Measurements from ENCODE around the gene GNG12.

Gene GNG12

DNA sequence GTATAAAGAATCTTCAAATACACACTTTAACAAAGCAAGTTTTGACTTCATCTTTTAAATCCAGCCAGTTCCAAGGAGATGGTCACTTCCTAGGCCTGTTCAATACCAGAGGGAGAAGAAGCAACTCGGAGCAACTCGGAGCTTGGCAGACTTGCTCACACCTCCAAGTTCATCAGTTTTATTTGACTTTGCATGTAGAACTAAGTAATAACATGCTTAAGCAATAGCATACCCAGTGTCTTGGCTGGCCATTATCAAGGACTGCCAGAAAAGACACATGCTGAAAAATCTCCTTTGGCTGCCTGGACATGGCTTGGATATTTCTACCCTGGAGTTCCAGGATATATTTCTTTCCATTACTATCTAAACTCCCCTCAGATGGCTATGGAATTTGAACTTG lies 52.6 kb downstream of the GNG12 start:
- no peak for DNase-seq

DNA sequence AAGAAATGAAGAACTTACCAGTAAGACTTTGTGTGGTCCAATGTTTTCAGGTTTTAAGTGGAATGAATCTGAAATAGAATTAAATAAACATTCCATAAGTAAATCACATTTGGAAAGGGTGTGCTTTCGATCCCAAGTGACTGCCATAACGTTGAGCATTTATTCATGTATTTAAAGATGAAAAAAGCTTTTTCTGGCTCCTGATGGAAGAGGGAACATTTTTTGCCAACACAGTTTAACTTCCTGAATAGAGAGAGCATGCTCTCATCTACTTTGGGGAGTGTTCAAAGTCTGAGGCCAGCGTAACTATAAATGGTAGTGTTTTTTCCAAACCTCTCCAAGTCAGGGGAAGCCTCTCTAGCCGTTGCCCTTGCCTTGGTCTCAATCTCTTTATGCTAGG lies 55.8 kb downstream of the GNG12 start:
- no peak for DNase-seq

DNA sequence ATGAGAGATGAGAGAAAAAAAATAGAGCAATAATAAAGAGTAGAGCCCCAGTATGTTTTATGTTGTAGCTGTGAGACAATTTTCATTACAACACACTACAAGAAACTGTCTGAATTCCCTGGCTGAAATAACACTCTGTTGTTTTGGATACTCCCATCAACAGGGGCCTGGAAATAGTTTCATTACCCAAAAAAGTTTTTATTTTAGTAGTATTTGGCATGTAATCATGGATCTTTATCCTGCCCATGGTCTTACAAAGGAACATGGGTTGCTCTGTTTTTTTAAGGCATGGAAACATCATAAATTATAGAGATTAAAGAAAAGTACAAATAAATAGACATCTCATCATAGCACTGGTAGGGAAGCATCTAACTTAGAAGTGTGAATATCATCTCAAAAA lies 56.3 kb downstream of the GNG12 start:
- DNase-seq = no peak

DNA sequence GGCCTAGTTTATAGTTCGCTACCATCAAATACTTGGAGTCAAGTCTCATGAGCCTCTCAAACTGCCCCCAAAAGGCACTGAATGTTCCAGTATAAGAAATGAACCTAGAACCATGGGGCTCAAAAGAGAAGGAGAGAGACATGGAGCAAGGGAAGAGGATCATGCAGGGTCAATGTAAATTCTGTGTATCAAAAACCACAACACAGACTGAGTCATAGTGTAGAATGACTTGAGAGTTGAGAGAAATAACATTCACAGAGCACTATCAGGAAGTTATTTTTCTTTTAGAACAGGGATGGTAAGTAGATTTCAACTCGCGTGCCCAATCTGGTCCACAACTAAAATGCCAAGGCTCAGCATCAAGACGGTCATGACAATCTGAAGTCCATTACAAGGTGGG lies 59.8 kb downstream of the GNG12 start:
- no peak for DNase-seq

DNA sequence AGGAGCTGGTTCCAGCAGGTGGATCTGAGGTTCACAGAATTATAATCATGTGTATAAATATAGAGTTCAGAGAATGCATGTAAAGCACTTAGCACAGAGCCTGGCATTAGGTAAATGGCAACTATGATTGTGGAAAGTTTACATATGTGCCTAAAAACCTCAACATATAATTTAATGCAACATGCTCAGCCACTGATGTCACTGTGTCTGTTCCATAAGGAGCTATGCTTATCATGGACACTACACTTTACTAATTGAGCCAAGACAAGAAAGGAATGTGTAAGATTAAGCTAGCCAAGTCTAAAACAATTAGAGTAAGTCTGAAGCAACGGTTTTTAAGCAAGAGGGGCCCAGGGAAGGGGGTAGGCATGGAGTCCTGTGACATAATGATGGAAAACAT lies 61.5 kb downstream of the GNG12 start:
- no peak for DNase-seq

DNA sequence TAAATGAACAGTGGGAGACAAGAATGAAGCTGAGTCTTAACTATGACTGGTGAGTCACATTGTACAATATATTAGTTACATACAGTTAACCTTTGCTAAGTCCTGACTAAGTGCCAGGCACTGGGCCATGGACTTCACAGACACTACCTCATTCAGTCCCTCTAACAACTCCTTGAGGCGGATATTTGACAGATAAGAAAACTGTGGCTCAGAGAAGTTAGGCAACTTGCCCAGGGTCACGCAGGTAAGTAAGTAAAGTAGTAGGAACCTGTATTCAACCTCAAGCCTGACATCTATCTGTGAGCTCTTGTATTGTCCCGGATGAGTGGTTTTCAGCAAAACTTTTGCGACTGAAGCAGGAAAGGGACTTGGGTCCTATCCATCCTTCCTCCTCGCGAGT lies 62.1 kb downstream of the GNG12 start:
- DNase-seq = no peak

DNA sequence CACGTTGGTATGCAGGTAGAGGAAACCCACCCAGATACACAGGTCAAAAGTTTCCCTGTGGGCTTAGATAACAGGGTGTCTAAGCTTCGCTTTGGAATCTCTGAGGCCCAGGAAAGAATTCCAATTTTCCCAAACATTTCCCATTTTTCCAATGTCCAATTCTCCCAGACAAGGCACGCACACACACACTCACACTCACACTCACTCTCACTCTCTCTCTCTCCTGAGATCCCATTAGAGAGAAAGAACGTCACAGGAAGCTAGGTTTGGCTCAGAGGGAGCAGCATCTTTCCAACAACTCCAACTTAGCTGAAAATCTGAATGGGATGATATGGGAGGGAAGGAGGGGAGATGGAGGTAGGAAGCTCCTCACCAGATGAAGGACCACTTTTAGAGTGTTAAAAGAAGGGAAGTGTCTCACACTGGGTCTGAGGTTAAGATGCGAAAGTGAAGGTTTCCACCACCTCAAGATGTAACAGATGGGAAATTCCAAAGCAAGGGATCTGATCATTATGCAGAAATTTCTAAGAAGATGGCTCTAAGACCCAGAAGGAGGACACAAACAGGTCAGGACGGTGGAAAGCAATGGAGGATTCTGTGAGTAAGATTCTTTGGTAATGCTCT lies 63.5 kb downstream of the GNG12 start:
- DNase-seq = no peak

DNA sequence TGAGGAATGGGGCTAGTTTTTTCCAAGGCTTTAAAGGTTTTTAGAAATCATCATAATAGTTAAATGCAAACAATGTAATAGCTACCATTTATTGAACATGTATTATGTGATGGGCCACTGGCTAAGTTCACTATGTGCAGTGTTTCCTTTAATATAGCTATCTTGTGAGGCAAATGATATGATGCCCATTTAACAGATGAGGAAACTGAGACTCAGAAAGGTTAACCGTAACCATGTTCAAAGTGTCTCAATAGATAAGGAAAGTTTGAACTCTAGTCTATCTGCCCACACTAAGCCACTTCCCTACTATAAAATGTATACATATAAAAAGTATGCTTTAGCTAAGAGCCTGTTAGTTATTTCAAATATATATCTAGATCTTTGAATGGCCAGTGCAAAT lies 64.8 kb downstream of the GNG12 start:
- DNase-seq = no peak

DNA sequence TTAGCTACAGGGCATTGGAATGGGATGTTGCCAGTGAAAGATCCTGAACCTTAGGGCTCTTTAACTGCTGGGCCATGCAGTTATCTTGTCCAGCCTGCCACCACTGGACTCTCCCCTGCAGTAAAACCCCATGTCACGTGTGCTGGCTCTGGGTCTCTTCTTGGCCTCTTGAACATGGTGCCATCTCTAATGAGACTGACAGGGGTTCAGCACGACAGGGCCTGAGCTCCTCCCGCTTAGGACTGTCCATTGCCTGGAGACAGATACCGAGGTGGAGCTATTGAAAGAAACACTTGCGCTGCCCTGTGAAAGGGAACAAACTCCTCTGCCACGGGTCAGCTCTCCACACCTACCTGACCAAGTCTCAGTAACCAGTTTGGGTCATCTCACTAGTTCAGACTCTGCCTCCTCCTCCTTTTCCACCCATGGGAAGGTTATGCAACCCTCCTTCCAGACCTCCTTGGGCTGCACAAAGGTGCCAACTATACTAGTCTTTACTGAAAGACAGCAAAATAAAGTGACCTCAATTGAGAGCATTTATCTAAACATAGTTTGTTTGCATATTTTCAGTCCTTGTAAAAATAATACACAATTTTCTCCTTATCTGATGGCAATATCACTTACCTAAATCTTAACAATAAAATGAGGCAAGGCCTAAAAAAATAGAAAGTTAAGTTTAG lies 66.0 kb downstream of the GNG12 start:
- no peak for DNase-seq

DNA sequence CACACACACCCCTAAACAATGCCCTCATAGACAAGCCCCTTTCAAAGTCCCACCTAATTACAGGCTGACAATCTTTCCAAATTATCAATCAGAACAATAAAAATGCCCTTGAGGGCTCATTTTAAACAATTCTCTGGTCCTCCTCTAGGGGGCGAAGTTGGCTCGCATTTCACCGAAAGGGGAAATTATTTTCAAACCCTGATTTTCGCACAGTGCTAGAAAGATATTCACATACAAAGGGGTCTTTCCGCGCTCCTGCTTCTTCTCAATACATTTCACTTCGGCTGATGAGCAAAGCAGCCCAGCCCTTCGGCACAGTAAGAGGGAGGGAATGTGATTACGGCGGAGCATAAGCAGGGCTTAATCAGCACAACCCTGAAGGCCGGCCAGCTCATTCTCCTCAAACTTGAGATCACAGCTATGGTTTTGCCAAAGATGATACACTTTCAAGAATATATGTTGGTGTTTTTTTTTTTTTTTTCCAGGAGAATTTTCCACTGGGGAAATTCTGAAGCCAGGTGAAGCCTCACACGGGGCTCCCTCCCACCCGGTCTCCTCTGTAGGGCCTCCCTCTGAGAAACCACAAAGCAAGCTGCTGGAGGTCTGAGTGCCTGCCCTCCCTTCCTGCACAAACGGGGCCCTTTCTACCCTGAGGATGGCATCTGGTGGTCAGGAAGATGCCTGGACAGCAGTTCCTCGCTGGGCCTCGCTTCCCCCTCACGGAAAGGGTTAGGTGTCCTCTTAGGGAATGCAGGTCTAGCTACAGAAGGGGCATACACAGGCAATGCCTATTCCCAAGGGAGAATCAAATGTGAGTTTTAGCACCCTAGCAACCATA lies 66.9 kb downstream of the GNG12 start:
- DNase-seq = peak; percentile 51

DNA sequence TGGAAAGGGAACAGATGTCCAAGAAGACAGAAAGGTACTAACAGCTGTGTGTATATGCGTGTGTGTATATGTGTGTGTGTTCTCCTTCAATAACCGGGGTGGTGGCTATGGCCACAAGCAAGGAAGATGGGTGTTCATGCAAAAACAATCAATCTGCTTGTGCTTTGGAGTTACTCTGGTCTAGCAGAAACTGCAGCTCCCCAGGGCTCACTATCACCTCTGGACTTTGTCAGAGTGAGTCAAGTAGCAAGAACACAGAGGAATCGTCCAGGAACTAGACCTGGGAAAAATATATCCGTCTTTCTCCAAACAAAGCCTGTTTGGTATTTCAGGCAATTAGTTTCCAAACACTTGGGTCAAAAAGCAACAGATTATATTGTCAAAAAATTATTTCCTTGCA lies 68.6 kb downstream of the GNG12 start:
- DNase-seq = no peak

DNA sequence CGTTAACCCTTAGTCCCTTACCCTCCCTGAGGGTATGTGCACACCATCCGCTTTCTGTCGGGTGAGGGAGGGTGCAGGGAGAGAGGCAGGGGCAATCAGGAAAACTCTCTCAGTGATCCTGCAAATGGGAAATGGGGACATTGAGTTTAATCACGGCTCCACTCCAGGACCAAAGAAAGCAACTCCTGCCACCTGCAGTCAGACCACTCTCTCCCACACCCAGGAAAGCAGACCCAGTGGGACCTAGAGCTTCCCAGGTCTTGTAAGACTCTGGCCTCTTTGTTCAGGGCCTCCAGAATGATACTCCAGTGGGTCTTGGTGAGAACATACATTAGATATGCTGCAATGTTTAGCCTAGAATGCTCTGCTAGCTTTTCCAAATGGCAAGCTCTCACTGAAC lies 71.5 kb downstream of the GNG12 start:
- DNase-seq = no peak

DNA sequence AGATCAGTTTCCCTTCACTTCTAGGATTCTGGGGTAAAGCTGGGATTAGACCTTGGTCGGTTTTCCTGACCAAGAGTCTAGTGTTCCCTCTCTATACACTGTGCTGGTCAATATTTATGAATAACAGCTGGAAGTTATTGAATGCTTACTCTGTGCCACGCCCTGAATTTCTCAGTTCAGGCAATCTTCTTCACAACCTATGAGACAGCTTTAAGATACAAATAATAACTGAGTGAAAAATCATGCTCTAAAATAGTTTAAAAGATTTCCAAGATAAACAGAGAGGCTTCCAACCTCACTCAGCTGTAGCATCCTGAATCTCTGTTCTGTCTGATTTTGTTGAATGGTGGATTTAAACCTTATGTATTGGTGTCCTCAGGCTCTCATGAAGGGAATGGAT lies 72.2 kb downstream of the GNG12 start:
- DNase-seq = no peak

DNA sequence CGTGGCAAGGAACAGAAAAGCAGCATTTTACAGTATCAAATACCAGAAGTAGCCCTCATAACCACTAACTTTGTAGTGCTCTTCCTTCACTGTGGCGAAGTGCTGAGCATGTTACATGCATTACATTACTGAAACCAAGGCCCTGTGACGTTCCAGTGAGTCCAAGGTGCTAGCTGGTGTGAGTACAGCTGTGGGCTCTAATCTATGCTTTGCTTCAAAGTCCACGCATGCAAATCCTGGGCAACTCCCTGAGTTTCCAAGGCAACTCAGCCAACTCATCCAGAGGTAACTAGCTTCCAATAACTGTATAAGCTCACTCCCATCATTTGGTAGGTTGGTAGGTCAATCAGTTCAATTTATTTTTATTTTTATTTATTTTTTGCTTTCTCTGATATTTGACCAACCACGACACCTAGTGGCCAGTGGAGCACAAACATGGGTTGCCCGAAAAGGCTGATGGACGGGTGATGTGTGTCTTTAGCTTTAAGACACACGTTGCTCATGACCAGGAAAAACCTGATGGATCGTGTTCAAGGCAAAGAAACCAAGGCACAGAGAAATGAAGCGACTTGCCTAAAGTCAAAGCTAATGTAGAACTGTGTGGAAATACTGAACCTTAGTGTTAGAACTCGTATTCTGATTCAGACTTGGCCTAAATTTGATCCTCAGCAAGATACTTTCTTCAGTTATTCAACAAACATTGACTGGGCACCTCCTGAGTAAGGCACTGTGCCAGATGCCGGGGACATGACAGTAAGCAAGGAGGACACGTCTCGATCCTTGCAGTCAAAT lies 73.0 kb downstream of the GNG12 start:
- DNase-seq = peak; percentile 49

DNA sequence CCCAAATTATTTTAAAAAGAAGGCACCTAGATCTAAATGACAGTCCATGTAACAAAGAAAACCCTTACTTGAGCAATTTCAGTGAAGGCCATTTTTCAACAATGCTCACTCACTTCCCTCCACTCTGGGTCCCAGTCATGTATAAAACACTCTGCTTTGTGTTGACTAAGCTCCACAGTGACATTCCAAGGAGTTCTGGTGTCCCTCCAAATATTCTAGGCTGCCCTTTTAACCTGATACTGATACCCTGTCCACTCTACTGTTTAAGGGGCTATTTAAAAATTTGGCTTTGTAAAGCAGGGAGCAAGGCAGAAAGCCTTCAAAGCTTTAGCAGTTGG lies 73.6 kb downstream of the GNG12 start:
- no peak for DNase-seq

DNA sequence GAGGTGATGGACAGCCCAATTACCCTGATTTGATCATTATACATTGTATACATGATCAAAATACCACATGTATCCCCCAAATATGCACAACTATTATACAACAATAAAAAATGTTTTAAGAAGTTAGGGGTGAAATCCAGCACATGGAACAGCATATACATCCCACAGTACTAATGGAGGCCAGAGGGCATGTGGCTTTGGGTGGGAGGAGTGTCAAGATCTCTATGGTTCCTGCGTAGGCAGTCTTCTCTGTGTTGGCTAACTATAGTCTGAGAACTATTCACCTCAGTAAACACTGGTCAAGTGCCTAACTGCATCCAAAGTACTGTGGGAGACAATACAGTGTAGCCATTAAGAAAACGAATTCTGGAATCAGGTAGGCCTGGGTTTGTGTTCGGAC lies 74.2 kb downstream of the GNG12 start:
- no peak for DNase-seq

DNA sequence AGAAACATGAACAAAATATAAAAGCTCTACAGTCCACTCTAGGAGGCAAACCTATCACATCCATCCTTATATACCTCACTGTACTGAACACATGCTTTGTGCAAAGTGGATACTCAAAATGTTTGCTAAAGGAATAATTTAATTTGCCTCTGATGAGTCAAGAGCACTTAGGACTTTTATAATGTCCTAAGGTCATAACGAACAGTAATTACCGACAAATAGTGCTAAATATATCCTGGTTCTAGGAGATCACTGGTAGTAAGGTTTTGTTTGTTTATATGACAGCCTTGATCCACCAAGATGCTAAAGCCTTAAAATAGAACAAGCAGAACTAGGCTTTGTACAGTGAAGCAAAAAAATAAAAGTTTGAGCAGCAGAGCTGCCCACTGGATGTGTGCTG lies 77.6 kb downstream of the GNG12 start:
- peak; percentile 87 for DNase-seq

DNA sequence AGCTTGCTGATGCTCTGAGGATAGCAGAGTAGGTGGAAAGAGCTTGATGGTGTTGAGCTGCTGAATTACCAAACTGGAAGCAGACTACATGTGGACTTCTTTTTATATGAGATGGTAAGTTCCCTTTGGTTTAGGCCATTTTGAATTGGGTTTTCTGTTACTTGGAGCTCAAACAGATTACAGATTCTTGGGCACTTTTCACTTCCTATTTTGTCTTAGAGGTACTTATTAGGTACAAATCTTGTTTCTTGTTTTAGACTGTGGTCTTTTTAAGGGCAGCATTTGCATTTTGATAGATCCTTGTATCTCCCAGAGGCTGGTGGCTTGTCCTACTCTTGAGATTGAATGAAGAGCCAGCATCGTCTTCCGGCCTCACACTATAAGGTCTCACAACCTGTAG lies 78.1 kb downstream of the GNG12 start:
- peak; percentile 62 for DNase-seq

DNA sequence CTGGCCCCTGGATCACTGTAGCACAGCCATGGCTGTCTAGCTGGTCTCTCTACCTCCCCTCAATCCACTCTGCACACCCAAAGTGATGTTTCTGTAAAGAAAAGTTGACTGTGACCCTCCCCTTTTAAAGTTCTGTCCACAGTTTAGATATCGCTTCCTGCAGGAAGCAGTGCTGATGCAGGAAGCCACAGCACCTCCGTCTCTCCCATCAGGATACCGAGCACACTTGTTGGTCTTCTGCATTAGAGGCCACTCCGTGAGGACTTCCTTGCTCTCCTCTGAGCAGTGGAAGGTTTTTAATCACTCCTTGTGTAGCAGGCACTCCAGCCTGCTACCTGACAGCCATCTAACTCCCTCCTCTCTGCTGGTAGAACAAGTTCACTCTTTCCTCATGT lies 78.7 kb downstream of the GNG12 start:
- DNase-seq = no peak

DNA sequence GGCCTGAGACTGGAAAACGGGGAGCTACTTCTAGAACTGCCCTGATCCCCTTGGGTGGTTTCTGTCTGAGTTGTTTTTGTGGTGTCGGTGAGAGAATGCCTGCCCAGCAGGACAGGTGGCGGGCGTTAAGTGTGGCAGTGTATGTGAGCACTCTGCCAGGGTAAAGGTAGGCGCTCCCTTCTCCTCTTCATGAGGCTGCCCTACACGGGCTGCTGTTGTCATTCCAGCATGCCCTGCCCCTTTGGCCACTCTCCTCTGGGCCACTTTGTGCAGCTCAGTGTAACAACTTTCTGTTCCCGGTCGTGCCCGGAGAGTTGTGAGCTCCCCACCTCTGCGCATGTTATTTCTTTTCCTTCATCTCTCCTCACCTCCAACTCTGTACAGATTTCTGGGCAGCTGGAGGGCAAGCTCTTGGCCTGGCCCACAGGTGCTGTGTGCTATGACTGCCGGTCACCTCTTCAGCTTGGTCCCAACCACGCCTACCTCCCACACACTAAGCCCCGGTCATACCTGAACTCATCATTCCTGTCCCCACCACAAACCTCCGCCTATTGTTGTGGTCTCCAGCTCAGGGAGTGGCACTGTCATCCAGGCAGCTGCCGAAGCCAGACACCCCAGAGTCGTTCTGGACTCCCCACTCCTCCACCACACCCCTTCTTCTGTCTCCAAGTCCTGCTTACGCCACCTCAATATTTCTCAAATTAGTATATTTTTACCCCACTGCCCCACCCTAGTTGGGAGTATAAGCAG lies 79.3 kb downstream of the GNG12 start:
- DNase-seq = no peak

DNA sequence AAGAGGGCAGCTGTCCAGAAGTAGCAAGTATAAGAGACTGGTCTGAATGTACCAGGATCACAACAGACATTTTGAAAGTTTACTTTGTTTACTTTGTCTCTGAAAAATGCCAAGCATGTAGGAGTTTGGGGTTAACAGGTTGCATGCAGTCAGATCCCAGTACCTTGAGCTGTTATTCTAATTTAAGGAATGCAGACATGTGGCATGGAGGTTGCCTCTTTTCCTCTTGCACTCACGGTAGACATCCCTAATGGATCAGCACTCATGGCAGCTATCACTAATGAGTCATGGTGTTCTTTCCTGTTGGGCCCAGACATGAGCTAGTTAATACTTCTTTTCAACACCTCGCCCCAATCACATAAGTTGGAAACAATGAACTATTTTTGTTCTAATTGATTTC lies 81.0 kb downstream of the GNG12 start:
- DNase-seq = no peak

DNA sequence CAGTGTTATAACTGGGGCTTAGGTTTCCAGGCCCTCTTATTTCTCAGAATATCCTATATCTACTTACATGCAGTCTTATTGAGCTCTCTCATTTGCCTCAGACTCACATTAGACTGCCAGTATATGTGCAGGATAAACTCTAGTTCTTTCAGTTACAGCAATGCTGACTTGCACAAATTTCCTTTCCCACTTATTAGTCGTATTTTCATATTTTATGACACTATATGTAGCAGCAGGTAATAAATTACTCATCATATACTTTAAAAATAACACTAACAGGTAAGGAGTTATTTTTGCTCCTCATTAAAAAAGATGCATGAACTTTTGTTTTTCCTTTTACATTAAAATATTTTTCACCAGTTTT lies 82.6 kb downstream of the GNG12 start:
- no peak for DNase-seq

All from DMS79 treated with DMSO at 0.1 percent for 48 hours (cell line).